IMR-90 (cell line): Measurements from ENCODE around the gene CDYL2. TPM values are rescaled to one million over a fixed set of nuclear protein-coding genes. Genes with fewer than 3 reads are reported as not detected.

ENCODE experiments used
- ATAC-seq: fragments of 200-7000 bp; cut with Tn5 transposase; 2 replicates; pipeline ENCODE4 v1.9.1; 2020; ENCODE audit warnings: low read depth, mild to moderate bottlenecking, moderate library complexity
- BruUV-seq: library from RNA; stranded (reverse); fragments of 400-500 nt; replicated peaks from 2 replicates; lab custom pipeline; 2021; lab: Mats Ljungman, UMichigan
- CTCF ChIA-PET: fragments of 300-600 bp; formaldehyde crosslinking; extraction: SDS; loops from one replicate; lab custom pipeline; 2021; ENCODE audit warnings: antibody characterized with exemption; lab: Yijun Ruan, JAX
- POLR2A ChIA-PET: fragments of 300-600 bp; sonication (Branson Sonifier 250); formaldehyde crosslinking; loops from one replicate; lab custom pipeline; 2022; ENCODE audit warnings: antibody characterized with exemption; ENCODE audit not compliant: unreplicated experiment; lab: Charles Lee
- DNase-seq: peaks from one replicate; pipeline ENCODE4 v3.0.0; 2013
- H2AFZ ChIP-seq: replicated peaks from 2 replicates; pipeline ENCODE3; 2013; ENCODE audit warnings: low read length, mild to moderate bottlenecking; ENCODE audit not compliant: poor library complexity
- H2AK5ac ChIP-seq: 2 replicates; pipeline ENCODE4 v1.6.1; 2013; ENCODE audit warnings: low read depth, low read length, inconsistent platforms
- H2AK9ac ChIP-seq: replicated peaks from 2 replicates; pipeline ENCODE3; 2013; ENCODE audit warnings: mild to moderate bottlenecking, low read depth, low read length, moderate library complexity; ENCODE audit not compliant: poor library complexity
- H2BK120ac ChIP-seq: 2 replicates; pipeline ENCODE4 v1.6.1; 2013; ENCODE audit warnings: low read depth, low read length, inconsistent platforms
- H2BK15ac ChIP-seq: 3 replicates; pipeline ENCODE4 v1.6.1; 2013; ENCODE audit warnings: low read depth, low read length, inconsistent platforms
- H2BK20ac ChIP-seq: 2 replicates; pipeline ENCODE4 v1.6.1; 2013; ENCODE audit warnings: low read depth, mild to moderate bottlenecking, inconsistent platforms, low read length, moderate library complexity
- H2BK5ac ChIP-seq: 2 replicates; pipeline ENCODE4 v1.6.1; 2013; ENCODE audit warnings: mild to moderate bottlenecking, low read depth, low read length, inconsistent platforms; ENCODE audit not compliant: poor library complexity, severe bottlenecking
- H3K14ac ChIP-seq: replicated peaks from 2 replicates; pipeline ENCODE4 v1.6.1; 2013; ENCODE audit warnings: low read depth, low read length, inconsistent platforms
- H3K18ac ChIP-seq: 2 replicates; pipeline ENCODE4 v1.6.1; 2013; ENCODE audit warnings: low read depth, low read length, control low read depth
- H3K23ac ChIP-seq: 2 replicates; pipeline ENCODE4 v1.6.1; 2013; ENCODE audit warnings: low read depth, low read length, inconsistent platforms
- H3K27ac ChIP-seq: 2 replicates; pipeline ENCODE4 v1.5.1; 2013; ENCODE audit warnings: mild to moderate bottlenecking, control low read depth, low read length; ENCODE audit not compliant: insufficient read depth
- H3K27me3 ChIP-seq: 2 replicates; pipeline ENCODE4 v1.6.1; 2013; ENCODE audit warnings: low read length; ENCODE audit not compliant: control insufficient read depth, insufficient read depth
- H3K36me3 ChIP-seq: 2 replicates; pipeline ENCODE4 v1.6.1; 2013; ENCODE audit warnings: low read length, mixed read lengths; ENCODE audit not compliant: control insufficient read depth, insufficient read depth
- H3K4ac ChIP-seq: 2 replicates; pipeline ENCODE4 v1.6.1; 2013; ENCODE audit warnings: low read depth, low read length, inconsistent platforms
- H3K4me1 ChIP-seq: 2 replicates; pipeline ENCODE4 v1.6.1; 2013; ENCODE audit warnings: low read length, mixed read lengths; ENCODE audit not compliant: control insufficient read depth, insufficient read depth
- H3K4me2 ChIP-seq: 2 replicates; pipeline ENCODE4 v1.6.1; 2013; ENCODE audit warnings: low read depth, mild to moderate bottlenecking, control low read depth, low read length, moderate library complexity
- H3K4me3 ChIP-seq: 2 replicates; pipeline ENCODE4 v1.5.1; 2013; ENCODE audit warnings: low read depth, mild to moderate bottlenecking, control low read depth, low read length, moderate library complexity; ENCODE audit not compliant: insufficient read depth
- H3K56ac ChIP-seq: 2 replicates; pipeline ENCODE4 v1.6.1; 2013; ENCODE audit warnings: low read length, inconsistent platforms; ENCODE audit not compliant: insufficient read depth; ENCODE audit errors: extremely low read depth
- H3K79me1 ChIP-seq, 2 experiments: 2 replicates each; pipeline ENCODE4 v1.6.1; 2013; ENCODE audit warnings: low read length in 2 of 2, inconsistent platforms in 1 of 2, low read depth in 1 of 2
- H3K9ac ChIP-seq: 2 replicates; pipeline ENCODE4 v1.6.1; 2013; ENCODE audit warnings: low read depth, low read length, control low read depth
- H3K9me1 ChIP-seq: 2 replicates; pipeline ENCODE4 v1.6.1; 2013; ENCODE audit warnings: low read length, inconsistent platforms; ENCODE audit not compliant: insufficient read depth
- H3K9me3 ChIP-seq: 2 replicates; pipeline ENCODE4 v1.6.1; 2013; ENCODE audit warnings: low read length; ENCODE audit not compliant: control insufficient read depth, insufficient read depth
- H4K20me1 ChIP-seq: 2 replicates; pipeline ENCODE4 v1.6.1; 2013; ENCODE audit warnings: low read length, inconsistent platforms; ENCODE audit not compliant: insufficient read depth
- H4K5ac ChIP-seq: 2 replicates; pipeline ENCODE4 v1.6.1; 2013; ENCODE audit warnings: mild to moderate bottlenecking, low read depth, low read length, control low read depth
- H4K8ac ChIP-seq, 2 experiments: 2 replicates each; pipeline ENCODE4 v1.6.1; 2013; ENCODE audit warnings: low read depth in 2 of 2, low read length in 2 of 2, control low read depth in 1 of 2, inconsistent platforms in 1 of 2
- H4K91ac ChIP-seq: 2 replicates; pipeline ENCODE4 v1.6.1; 2013; ENCODE audit warnings: low read depth, low read length, inconsistent platforms; ENCODE audit not compliant: insufficient read depth
- BHLHE40 ChIP-seq: fragments of 150-350 bp; IDR thresholded peaks from 2 replicates; pipeline ENCODE4 v1.6.1; 2016; ENCODE audit warnings: mild to moderate bottlenecking, low read depth, low read length
- CEBPB ChIP-seq: IDR thresholded peaks from 2 replicates; pipeline ENCODE4 v1.6.1; 2012; ENCODE audit warnings: low read depth, low read length, improper control_type of control experiment
- CHD1 ChIP-seq: IDR thresholded peaks from 2 replicates; pipeline ENCODE4 v1.6.1; 2012; ENCODE audit warnings: low read depth, low read length, improper control_type of control experiment
- CTCF ChIP-seq: conservative IDR thresholded peaks from 2 replicates; pipeline ENCODE4 v1.5.1; 2012; ENCODE audit warnings: mild to moderate bottlenecking, low read depth, low read length, improper control_type of control experiment
- FOS ChIP-seq: fragments of 150-350 bp; IDR thresholded peaks from 2 replicates; pipeline ENCODE4 v1.6.1; 2016; ENCODE audit warnings: low read depth, low read length
- MAFK ChIP-seq: IDR thresholded peaks from 2 replicates; pipeline ENCODE4 v1.6.1; 2012; ENCODE audit warnings: low read depth, low read length, improper control_type of control experiment
- MAZ ChIP-seq: IDR thresholded peaks from 2 replicates; pipeline ENCODE4 v1.6.1; 2012; ENCODE audit warnings: low read depth, mild to moderate bottlenecking, low read length, improper control_type of control experiment, moderate library complexity, borderline replicate concordance
- NFE2L2 ChIP-seq: fragments of 150-350 bp; IDR thresholded peaks from 2 replicates; pipeline ENCODE4 v1.6.1; 2016; ENCODE audit warnings: low read depth, mild to moderate bottlenecking, low read length
- POLR2A ChIP-seq: IDR thresholded peaks from 2 replicates; pipeline ENCODE4 v1.6.1; 2012; ENCODE audit warnings: mild to moderate bottlenecking, low read depth, low read length
- RAD21 ChIP-seq: IDR thresholded peaks from 2 replicates; pipeline ENCODE4 v1.6.1; 2012; ENCODE audit warnings: low read length, improper control_type of control experiment
- RCOR1 ChIP-seq: IDR thresholded peaks from 2 replicates; pipeline ENCODE4 v1.6.1; 2012; ENCODE audit warnings: mild to moderate bottlenecking, low read length, improper control_type of control experiment; ENCODE audit not compliant: insufficient replicate concordance
- RFX5 ChIP-seq: IDR thresholded peaks from 2 replicates; pipeline ENCODE4 v1.8.0; 2012; ENCODE audit warnings: low read depth, mild to moderate bottlenecking, low read length, moderate library complexity
- USF2 ChIP-seq: fragments of 150-350 bp; IDR thresholded peaks from 2 replicates; pipeline ENCODE4 v1.6.1; 2017; ENCODE audit warnings: mild to moderate bottlenecking, antibody characterized with exemption, low read length, low read depth
- WGBS, 2 experiments: methylation state at CpG; one replicate each; pipeline versions ENCODE4 v1.1.5 to v1.1.7; 2013; ENCODE audit warnings: missing lambda C conversion rate in 2 of 2; ENCODE audit not compliant: insufficient read length in 1 of 2; ENCODE audit errors: extremely low coverage in 2 of 2; 5-methylcytosine and 5-hydroxymethylcytosine counted together
- dilution Hi-C: fragments of 300-500 bp; cut with HindIII; formaldehyde crosslinking; loops from one replicate; pipeline ENCODE4 v1.14.3; 2018; ENCODE audit warnings: low sequenced_read_pairs; ENCODE audit not compliant: unreplicated experiment
- in situ Hi-C: fragments of 300-500 bp; cut with MboI; formaldehyde crosslinking; loops from 3 replicates; pipeline ENCODE4 v1.14.3; 2019; ENCODE audit warnings: low sequenced_read_pairs, inconsistent platforms, mixed read lengths
- intact Hi-C: fragments of 100-400 bp; cut with micrococcal nuclease; formaldehyde crosslinking; loops from 2 replicates; pipeline ENCODE4 v1.10.0; 2022
- polyA plus RNA-seq, 3 experiments: library from polyadenylated mRNA; depleted of rRNA; stranded (reverse); fragments of >200 nt; gene quantifications; 2 replicates each; pipeline ENCODE4 v1.2.3, GENCODE V29; 2012; ENCODE audit warnings: low replicate concordance in 1 of 3
- total RNA-seq: library from RNA; depleted of rRNA; stranded (reverse); fragments of >200 nt; gene quantifications from 2 replicates; pipeline ENCODE4 v1.2.3, GENCODE V29; 2012

The CDYL2 gene
- total and polyA plus RNA-seq, 2 of the 4 experiments (the other 2 are of a cell fraction) = 1.2 to 3.9 TPM

GRCh38 chr16:80656711-80657150, 147.7 kb downstream of the CDYL2 start:
- Histone ChIP-seq H3K9me3 (peaks cover 2% of the 10 kb centered on the region; the same call in 1 of the 2 replicates), H3K56ac (no peak overlapping the region), H3K27me3 (no peaks in the 10 kb centered on the region), H3K4me2 (no peak overlapping the region), H2BK15ac (no peak overlapping the region), H2BK5ac (no peak overlapping the region), H3K14ac (no peak overlapping the region), H3K18ac (no peak overlapping the region), H2AK9ac (no peak overlapping the region), H2AK5ac (no peak overlapping the region), H3K4me1 (no peaks in the 10 kb centered on the region), H2BK120ac (no peak overlapping the region), H3K9me1 (no peaks in the 10 kb centered on the region), H4K91ac (no peak overlapping the region), H3K4ac (no peak overlapping the region), H3K23ac (no peak overlapping the region), H3K27ac (no peak overlapping the region), H3K79me1 (no peaks in the 10 kb centered on the region; a peak in 2 of 4 replicates), H2BK20ac (no peak overlapping the region), H3K4me3 (no peak overlapping the region), H4K20me1 (no peaks in the 10 kb centered on the region), H3K36me3 (no peaks in the 10 kb centered on the region), H4K8ac (no peak overlapping the region), H3K9ac (no peak overlapping the region), H4K5ac (no peak overlapping the region), H2AFZ (no peak overlapping the region)
- WGBS, 2 experiments = 20% methylated on average over 1 of the region's 8 CpGs; no CpG with 5 or more reads in 1 of the 2 experiments
- no peak for TF ChIP-seq POLR2A
- TF ChIP-seq USF2 = no peak
- no peak for TF ChIP-seq FOS
- TF ChIP-seq MAFK = no peak
- no peak for TF ChIP-seq RAD21
- TF ChIP-seq CHD1 = no peak
- no peak for TF ChIP-seq RCOR1
- TF ChIP-seq NFE2L2 = no peak
- TF ChIP-seq MAZ = no peak
- no peak for TF ChIP-seq RFX5
- no peak for TF ChIP-seq CEBPB
- no peak for TF ChIP-seq CTCF
- TF ChIP-seq BHLHE40 = no peak
- ChIA-PET CTCF (no interaction called here), POLR2A (no interaction called here)
- ATAC-seq = no peak
- no TSS peak for BruUV-seq
- in situ Hi-C loops (no loop called here), intact Hi-C loops (no loop called here), dilution Hi-C loops (no loop called here)
- DNase-seq = no peak
